Amniotic stem cell (primary cell): ENCODE measurements around the gene CDH13.

Source experiments
- DNase-seq: peaks from one replicate; lab custom pipeline; 2025; lab: John Stamatoyannopoulos, UW

Gene CDH13

DNA sequence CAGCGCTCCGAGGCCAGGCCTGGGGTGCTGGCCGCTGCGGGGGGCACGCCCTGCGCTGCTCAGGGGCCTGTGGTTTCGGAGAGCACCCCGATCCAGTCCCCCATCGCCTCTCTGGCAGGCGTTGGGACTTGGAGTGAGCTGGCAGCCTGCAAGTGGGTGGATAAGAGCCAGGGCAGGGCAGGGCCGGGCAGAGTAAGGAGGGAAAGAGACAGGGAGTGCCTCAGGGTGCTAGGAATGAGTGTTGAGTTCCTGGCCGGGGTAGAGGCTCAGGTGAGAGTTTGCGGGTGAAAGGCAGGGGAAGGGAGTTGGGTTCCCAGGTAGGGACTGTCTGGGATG, 1.3 kb downstream of the CDH13 start:
- DNase-seq, result no peak

- no peak for DNase-seq
Observed at GRCh38 chr16:82628711-82629110, 1.9 kb downstream of the CDH13 start.

DNA sequence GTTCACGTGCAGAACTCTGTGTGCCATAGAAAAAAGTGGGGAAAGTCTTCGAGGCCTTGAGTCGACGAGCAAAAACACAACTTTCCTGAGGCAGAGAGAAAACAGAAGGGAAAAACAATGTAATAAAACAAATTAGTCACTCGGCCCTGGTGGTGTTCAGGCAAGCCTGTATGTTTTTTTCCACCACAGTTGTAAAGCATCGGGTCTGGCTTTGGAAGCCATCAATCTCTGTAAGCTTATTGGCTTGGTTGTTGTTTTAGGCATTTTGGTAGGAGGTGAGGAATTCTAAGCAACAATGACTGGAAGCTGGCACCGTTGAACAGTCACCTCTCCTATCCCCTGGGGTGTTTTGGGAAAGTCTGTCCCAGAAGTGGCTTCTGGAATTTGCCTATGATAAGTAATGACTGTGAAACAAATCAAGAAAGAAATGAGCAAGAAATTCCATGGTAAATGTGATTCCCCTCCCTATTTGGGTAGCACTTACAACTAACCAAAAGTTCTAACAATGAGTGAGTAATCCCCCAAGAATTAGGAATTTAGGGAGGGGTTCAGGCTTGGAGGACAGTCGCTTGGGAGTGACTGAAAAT, 2.8 kb downstream of the CDH13 start:
- DNase-seq, result no peak

GRCh38 chr16:82630219-82630618, 3.5 kb downstream of the CDH13 start:
- no peak for DNase-seq

DNA sequence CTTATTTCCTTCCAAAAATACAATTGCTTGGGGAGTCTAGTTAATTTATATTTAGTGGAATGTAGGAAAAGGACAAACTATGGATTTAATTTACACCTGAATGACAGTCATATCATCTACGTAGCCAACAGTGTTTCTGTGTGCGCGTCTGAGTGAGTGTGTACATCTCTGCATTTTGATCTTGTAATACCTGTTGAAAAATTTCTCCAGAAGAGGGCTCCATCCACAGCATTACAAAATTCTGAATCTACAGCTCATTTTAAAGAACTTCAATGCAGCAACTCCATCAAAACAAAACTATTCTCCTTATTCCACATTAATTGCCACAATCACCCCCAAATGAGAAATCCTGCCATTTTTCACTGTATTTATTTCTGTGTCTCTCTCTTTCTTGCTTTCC, 3.9 kb downstream of the CDH13 start:
- DNase-seq, result no peak

GRCh38 chr16:82631701-82632685, 5.2 kb downstream of the CDH13 start:
- DNase-seq, result no peak

DNA sequence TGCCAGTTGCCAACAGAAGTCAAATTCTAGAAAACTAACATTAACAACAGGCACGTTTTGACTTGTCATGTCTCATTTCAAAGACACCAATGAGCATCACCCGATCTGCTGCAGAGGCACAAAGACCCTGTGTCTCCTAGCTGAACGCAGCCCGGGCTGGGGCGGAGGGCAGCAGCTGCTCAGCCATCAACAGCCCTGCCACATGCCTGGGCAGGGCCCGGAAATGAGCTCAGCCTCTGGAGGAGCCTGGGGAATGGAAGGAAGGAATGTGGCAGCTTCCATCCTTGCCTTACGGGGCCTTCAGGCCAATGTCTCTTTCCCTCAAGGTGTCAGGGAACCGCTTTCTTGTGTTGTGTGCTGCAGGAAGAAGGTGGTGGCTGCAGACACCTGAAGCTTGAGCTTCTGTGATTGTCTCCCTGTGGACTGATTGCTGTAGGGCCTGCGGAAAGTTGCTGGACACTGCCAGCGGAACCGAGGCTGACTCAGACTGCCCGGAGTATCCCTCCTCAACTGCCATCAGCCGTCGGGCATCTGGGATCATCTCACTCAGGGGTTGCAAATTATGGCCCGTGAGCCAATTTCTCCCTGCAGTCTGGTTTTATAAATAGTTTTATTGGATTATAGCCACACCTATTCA, 7.3 kb downstream of the CDH13 start:
- no peak for DNase-seq

GRCh38 chr16:82634955-82635610, 8.3 kb downstream of the CDH13 start:
- DNase-seq, result no peak

DNA sequence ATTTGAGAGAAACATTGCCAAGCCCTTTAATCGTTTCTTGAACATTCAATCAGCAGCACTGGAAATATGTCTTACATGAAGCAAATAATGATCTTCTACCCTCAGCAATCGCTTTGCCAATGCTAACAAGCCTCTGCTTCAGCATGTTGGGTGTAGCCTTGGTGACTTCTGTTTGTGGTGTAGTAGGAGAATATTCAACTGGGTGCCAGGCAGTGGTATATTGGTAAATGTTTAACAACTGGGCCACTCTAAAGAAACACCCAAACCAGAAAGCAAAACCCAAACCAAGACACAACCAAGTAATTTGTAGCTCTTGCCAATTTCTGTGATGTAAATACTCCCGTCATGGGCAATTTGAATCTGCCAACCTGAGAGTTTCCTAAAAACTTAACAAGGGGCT, 9.7 kb downstream of the CDH13 start:
- no peak for DNase-seq

DNA sequence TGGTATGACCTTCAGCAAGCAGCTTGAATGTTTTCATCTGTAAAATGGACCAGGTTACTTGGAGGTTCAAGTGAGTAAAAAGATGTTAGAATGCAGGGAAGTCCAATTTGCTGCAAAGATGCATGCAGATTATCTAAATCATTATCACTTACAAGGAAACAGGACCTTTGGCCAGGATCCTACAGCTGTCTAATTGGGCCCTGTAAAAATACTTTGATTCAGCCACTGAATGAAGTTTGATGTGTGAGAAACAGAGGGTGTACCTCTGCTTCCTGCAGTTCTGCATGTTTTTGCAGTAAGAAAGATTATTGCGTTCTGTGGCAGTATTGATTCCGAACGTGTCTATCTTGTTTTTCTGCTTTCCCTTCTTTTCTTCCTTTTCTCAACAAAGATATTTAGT, 10.2 kb downstream of the CDH13 start:
- no peak for DNase-seq

- no peak for DNase-seq
Observed at GRCh38 chr16:82638095-82638798, 11.5 kb downstream of the CDH13 start.

DNA sequence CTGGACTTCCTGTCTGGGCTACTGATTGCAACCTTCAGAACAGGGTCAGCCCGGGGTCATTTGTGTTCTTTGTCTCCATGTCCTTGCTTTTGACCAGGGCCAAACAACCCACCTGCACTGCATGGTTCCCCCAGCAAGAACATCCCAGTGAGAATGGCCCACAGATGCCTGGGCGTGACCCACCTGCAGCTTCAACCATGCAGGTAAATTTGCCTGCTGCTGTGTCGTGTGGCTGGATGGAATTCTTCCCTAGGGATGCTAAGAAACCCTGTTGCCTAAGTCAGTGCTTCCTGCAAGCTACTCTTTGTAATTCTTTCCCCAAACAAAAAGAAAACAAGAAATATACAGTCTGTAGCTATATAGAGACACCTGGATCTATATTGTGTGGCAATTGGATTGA, 12.5 kb downstream of the CDH13 start:
- DNase-seq, result no peak

DNA sequence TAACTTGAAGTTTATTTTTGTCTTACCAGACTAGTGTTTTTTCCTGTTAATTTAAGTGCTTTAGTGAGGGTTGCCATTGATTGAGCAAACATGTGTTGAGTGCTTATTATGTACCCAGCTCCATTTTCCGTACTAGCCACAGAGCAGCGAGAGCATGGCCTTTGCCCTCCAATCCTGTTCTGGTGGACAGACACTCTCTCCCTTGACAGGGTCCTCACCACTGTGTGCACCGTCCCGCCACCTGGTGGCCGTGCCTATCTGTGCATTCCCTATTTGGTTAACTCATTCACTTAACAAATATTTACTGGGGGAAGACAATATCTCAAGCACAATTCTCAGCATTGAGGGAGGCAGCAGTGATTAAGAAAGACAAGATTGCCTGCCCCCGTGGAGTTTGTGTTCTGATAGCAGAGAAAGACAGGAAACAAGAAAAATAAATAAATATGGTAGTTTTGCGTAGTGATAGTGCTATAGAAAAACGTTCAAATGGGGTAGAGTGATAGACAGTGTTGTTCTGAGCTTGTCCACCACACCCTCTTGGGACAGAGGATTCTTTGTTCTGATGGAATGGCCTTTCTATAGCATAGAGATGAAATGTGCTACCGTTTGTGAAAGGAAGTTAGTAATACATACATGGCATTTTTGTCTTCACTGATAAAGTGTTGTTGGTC, 13.0 kb downstream of the CDH13 start:
- DNase-seq, result no peak

DNA sequence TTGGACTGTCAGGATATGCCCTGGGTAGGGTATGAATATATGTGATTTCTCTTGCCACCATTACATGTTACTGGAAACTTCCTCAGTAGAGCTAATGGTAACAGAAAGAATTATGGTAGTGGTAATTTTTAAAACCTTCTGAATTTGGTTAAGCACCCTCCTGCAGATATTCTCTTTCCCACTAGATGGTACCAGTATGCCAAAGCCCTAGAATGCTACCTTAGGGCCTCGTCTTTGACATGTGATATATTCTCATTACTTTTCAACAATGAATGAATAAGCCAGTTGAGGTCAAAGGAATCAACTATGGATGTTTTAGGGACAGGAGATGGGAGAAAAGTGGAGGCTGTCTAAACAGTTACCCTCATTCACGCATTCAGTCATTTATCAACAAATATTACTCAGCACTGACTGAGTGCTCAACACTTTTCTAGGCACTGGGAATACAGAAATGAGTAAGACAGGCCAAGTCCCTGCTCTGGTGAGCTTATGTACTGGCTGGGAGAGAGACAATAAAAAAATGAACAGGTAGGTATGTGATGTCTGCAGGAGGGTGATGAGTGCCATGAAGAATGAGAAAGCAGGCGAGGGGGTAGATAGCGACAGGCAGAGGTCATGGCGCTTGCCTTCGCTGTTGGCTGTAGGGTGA, 14.7 kb downstream of the CDH13 start:
- no peak for DNase-seq

DNA sequence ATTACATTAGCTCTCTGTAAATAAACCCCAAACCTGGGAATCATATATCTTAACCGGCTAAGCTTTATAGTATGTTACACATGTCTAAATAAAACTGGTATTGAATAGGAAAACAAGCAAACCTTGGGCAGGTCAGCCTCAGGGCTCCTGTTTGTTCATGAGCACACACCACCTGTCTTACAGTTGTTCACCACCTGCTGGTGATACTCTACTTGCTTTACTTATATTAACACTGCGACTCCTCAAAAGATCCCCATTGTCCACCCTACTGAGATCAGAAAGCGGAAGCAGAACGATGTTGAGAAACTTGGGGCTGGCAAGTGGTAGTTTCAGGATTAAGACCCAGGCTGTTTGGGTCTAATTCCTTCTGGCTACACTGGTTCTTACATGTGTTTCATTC, 16.4 kb downstream of the CDH13 start:
- DNase-seq, result no peak

DNA sequence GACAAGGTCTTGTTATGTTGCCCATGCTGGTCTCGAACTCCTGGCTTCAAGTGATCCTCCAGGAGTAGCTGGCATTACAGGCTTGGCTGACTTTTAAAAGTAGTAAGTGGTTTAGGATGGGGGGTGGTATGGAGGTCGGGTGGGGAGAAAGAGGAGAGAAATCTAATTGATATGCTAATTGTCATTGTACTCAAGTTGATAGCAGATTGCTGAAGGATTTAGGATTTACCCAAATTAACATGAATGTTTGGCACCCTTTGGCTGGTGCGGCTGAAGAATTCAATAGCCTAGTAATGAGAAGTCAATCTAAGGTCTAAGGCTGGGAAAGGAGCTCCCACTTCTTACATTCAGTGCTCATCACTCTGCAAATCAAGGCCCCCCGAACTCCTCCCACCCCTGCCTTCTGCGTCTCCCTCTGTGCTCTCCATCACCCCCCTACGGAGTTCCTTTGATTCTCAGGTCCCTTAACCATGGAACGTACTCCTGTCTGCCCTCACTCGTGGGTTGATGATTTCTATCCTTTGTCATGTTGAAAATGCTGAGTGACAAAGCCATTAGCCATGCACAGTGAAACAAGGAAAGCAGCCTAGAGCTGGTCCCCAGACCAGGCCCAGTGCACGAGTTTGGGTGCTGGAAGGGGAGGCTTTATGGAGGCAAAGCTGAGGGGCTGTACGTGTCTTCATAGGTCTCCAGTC, 17.3 kb downstream of the CDH13 start:
- no peak for DNase-seq

DNA sequence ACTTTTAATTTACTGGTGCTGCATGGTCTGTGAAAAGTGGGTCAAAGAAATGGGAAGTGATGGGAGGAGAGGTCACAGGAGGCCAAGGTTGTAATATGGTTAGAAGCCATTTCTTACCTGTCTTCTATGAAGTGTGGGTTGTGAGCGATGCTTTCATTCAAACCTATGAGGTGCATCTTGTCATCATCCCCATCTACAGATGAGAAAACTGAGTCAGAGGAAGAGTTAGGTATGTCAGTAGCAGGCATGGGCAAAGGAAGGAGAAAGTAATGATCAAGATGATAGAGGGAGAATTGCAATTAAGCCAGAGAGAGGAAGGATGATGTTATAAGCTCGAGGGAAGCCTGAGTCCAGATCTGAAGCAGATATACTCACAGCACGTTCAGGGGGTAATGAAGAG, 19.7 kb downstream of the CDH13 start:
- DNase-seq, result no peak

- DNase-seq, result no peak
Observed at GRCh38 chr16:82649766-82650165, 23.0 kb downstream of the CDH13 start.

- no peak for DNase-seq
Observed at GRCh38 chr16:82650804-82651203, 24.0 kb downstream of the CDH13 start.

DNA sequence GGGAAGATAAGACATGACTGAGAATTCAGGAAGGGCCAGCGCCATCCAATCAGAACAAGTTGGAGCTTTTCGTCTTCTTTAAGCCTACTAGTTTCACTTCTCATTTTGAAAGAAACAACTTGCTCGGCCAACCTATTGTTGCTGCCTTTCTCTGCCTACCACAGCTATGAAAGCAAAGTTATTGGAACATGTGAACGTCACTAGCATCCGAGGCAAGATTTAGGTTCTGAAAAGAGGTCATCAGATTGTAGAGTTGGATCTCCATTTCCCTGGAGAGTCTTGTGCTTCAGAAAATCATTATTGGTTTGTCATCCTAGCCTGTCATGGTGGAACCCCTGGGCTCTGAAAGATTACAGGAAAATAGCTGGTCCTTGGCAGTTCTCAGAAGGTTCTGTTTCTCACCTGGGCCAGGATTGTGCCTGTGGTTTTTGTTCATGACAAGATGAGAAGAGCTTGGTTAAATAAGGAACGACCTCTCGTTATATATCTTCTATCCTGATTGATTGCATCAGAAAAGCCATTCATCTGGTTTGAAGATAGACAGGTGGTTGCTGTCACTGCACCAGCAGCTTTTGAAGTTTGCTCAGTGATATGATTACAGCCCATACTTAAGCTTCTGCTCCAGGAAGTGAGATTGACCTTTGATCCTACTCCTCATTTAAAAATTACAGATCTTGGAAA, 25.3 kb downstream of the CDH13 start:
- DNase-seq, result no peak
